ENCODE measurements around the gene NSG1. TPM values are rescaled to one million over a fixed set of nuclear protein-coding genes. Genes with fewer than 3 reads are reported as not detected.

Gene NSG1
- total and polyA plus RNA-seq, 2 of the 8 experiments (the other 6 are each of a cell fraction or from before 2014, with no cell fraction given): 35.7 to 61.4 TPM

GRCh38 chr4:4384837-4385236 lies 2.1 kb upstream of the NSG1 start:
- Histone ChIP-seq H3K4me2 (ENCODE audit: insufficient read depth in 1 of 2, low read depth in 2 of 2, low read length in 2 of 2) (no peak overlapping the region), H3K79me1 (ENCODE audit: low read depth, low read length) (no peaks in the 10 kb centered on the region), H3K79me2 (ENCODE audit: control insufficient read depth in 1 of 2, insufficient read depth in 2 of 2, low read length in 2 of 2) (no peaks in the 10 kb centered on the region), H3K4ac (replicated peaks; ENCODE audit: insufficient read length, low read depth, low read length) (no peak overlapping the region), H3K23ac (ENCODE audit: insufficient read length) (no peak overlapping the region), H3K27ac (ENCODE audit: low read depth, low read length) (no peak overlapping the region), H2BK20ac (ENCODE audit: low read length) (no peak overlapping the region), H3K9ac (replicated peaks in 1 of 4; ENCODE audit: extremely low read depth in 1 of 4, low read depth in 3 of 4, low read length in 3 of 4) (no peak overlapping the region), H3K4me1 (replicated peaks in 1 of 4; ENCODE audit: control insufficient read depth in 3 of 4, insufficient read depth in 4 of 4, low read length in 3 of 4) (peaks cover 0 to 15% (median 2%) of the 10 kb centered on the region in 4 experiments; a peak in 6 of 7 replicates), H2AK5ac (ENCODE audit: low read depth, low read length) (no peak overlapping the region), H2BK5ac (ENCODE audit: low read depth, low read length) (no peak overlapping the region), H3K14ac (ENCODE audit: insufficient read length) (no peak overlapping the region), H2AFZ (ENCODE audit: low read length) (no peak overlapping the region), H3K56ac (replicated peaks; ENCODE audit: insufficient read length, low read depth, low read length) (no peak overlapping the region), H3K4me3 (ENCODE audit: extremely low read depth in 1 of 4, insufficient read depth in 2 of 4, low read depth in 3 of 4, low read length in 4 of 4) (no peak overlapping the region), H2BK15ac (ENCODE audit: low read length) (peak overlapping the region; percentile 13; the same call in 1 of the 2 replicates), H2BK12ac (ENCODE audit: low read depth, low read length) (no peak overlapping the region), H3K23me2 (ENCODE audit: low read depth, low read length) (peaks cover 18% of the 10 kb centered on the region; the same call in 1 of the 2 replicates), H3K27me3 (replicated peaks in 1 of 4; ENCODE audit: control insufficient read depth in 3 of 4, extremely low read depth in 1 of 4, insufficient read depth in 3 of 4, low read length in 3 of 4) (peaks cover 8 to 35% (median 26%) of the 10 kb centered on the region in 4 experiments; a peak in 6 of 7 replicates), H4K91ac (replicated peaks; ENCODE audit: insufficient read length, low read length) (no peak overlapping the region), H3K36me3 (ENCODE audit: control insufficient read depth in 2 of 4, insufficient read depth in 4 of 4, low read length in 3 of 4) (no peaks in the 10 kb centered on the region), H3K9me3 (ENCODE audit: insufficient read depth in 2 of 2, low read depth in 1 of 2, low read length in 1 of 2) (no peaks in the 10 kb centered on the region), H4K8ac (ENCODE audit: extremely low read depth, insufficient read depth, low read length) (no peak overlapping the region), H2BK120ac (replicated peaks; ENCODE audit: low read depth, low read length) (no peak overlapping the region), H4K5ac (ENCODE audit: insufficient read length, low read depth, low read length) (no peak overlapping the region), H4K20me1 (replicated peaks in 1 of 2; ENCODE audit: control insufficient read depth in 1 of 2, insufficient read depth in 2 of 2, low read length in 2 of 2) (no peaks in the 10 kb centered on the region), H3K18ac (ENCODE audit: extremely low read depth, low read length) (no peak overlapping the region)
- ChIA-PET CTCF (ENCODE audit: partially characterized antibody) (interaction anchor here (0.6 to 4.1 kb wide), 25 partner anchors 9 to 191 kb away, joined by 3 to 28 read pairs (median 4); no protein-coding TSS in a partner anchor), POLR2A (ENCODE audit: partially characterized antibody) (interaction anchor here (1.3 kb wide), 1 partner anchor 9 kb away, joined by 3 read pairs; no protein-coding TSS in a partner anchor)
- 30% methylated on average over 5 of the region's 5 CpGs; no CpG with 5 or more reads in 1 of the 2 experiments for WGBS, 2 experiments (ENCODE audit: extremely low coverage in 1 of 2, insufficient coverage in 1 of 2, insufficient read length in 1 of 2, insufficient replicate concordance in 2 of 2, low coverage in 1 of 2, low lambda C conversion rate in 2 of 2, missing lambda C conversion rate in 1 of 2)
- DNase-seq (ENCODE audit: low read depth in 1 of 2, low spot score in 2 of 2) (peak; percentile 31 to 78), FAIRE-seq (peak; percentile 96)
- TF ChIP-seq SIN3A (conservative IDR thresholded peaks at IDR 0.05 in 1 of 2, IDR thresholded peaks at IDR 0.05 in 1 of 2; ENCODE audit: low read depth in 1 of 2, low read length in 2 of 2) (peak in 1 of 2 experiments; percentile 62; a peak in 1 of 4 replicates), GTF2F1 (IDR thresholded peaks at IDR 0.05; ENCODE audit: borderline replicate concordance, low read depth, low read length) (no peak), NANOG (IDR thresholded peaks at IDR 0.05; ENCODE audit: insufficient read depth, low read depth, low read length, poor library complexity, severe bottlenecking) (no peak), BRCA1 (IDR thresholded peaks at IDR 0.05; ENCODE audit: low read depth, low read length) (no peak), SUZ12 (IDR thresholded peaks at IDR 0.05; ENCODE audit: low read length) (no peak)
- TF ChIP-seq, protein P1, sequence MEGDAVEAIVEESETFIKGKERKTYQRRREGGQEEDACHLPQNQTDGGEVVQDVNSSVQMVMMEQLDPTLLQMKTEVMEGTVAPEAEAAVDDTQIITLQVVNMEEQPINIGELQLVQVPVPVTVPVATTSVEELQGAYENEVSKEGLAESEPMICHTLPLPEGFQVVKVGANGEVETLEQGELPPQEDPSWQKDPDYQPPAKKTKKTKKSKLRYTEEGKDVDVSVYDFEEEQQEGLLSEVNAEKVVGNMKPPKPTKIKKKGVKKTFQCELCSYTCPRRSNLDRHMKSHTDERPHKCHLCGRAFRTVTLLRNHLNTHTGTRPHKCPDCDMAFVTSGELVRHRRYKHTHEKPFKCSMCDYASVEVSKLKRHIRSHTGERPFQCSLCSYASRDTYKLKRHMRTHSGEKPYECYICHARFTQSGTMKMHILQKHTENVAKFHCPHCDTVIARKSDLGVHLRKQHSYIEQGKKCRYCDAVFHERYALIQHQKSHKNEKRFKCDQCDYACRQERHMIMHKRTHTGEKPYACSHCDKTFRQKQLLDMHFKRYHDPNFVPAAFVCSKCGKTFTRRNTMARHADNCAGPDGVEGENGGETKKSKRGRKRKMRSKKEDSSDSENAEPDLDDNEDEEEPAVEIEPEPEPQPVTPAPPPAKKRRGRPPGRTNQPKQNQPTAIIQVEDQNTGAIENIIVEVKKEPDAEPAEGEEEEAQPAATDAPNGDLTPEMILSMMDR (IDR thresholded peaks at IDR 0.05; ENCODE audit: control extremely low read depth in 1 of 3, insufficient read depth in 1 of 3, low read depth in 1 of 3, low read length in 3 of 3): peak in 2 of 3 experiments; percentile 88 to 95; a peak in 3 of 4 replicates
- TF ChIP-seq, protein P2, sequence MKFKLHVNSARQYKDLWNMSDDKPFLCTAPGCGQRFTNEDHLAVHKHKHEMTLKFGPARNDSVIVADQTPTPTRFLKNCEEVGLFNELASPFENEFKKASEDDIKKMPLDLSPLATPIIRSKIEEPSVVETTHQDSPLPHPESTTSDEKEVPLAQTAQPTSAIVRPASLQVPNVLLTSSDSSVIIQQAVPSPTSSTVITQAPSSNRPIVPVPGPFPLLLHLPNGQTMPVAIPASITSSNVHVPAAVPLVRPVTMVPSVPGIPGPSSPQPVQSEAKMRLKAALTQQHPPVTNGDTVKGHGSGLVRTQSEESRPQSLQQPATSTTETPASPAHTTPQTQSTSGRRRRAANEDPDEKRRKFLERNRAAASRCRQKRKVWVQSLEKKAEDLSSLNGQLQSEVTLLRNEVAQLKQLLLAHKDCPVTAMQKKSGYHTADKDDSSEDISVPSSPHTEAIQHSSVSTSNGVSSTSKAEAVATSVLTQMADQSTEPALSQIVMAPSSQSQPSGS (IDR thresholded peaks at IDR 0.05; ENCODE audit: low read length): no peak

Measured in H1 (cell line).